HL-60 (cell line): Measurements from ENCODE around the gene CFLAR.

Source experiments
- CTCF ChIP-seq: IDR thresholded peaks from one replicate; pipeline ENCODE4 v1.5.1; 2011; ENCODE audit warnings: low read length, control low read depth, inconsistent platforms; ENCODE audit not compliant: insufficient read depth
- POLR2AphosphoS5 ChIP-seq: IDR thresholded peaks from 2 replicates; pipeline ENCODE4 v1.6.1; 2012; ENCODE audit warnings: low read depth

GRCh38 chr2:201171259-201171814 lies 55.4 kb downstream of the CFLAR start:
- TF ChIP-seq CTCF (no peak), POLR2AphosphoS5 (no peak)
